K562 (cell line): ENCODE measurements around the gene CFAP58. TPM values are rescaled to one million over a fixed set of nuclear protein-coding genes. Genes with fewer than 3 reads are reported as not detected.
A peak's percentile ranks its signal among the peaks of the same experiment; 100 is the strongest.

Experiments used
- CSDE1 ChIP-seq, 2 experiments: fragments of 450-650 bp; IDR thresholded peaks; 2 replicates each; pipeline ENCODE4 v1.6.1; 2016; ENCODE audit warnings: mild to moderate bottlenecking in 1 of 2
- CXXC5 ChIP-seq: fragments of 250-450 bp; sonication (Bioruptor Pico); IDR thresholded peaks from 2 replicates; pipeline ENCODE4 v1.8.0; 2022; ENCODE audit warnings: inconsistent platforms, mild to moderate bottlenecking, moderate library complexity
- ERF ChIP-seq: fragments of 450-650 bp; formaldehyde crosslinking; IDR thresholded peaks from 2 replicates; pipeline ENCODE4 v1.4.0; 2020; ENCODE audit warnings: mild to moderate bottlenecking, mixed read lengths
- FOXP1 ChIP-seq: sonication (generic); formaldehyde crosslinking; IDR thresholded peaks from 2 replicates; pipeline ENCODE4 v1.8.0; 2022; ENCODE audit warnings: mild to moderate bottlenecking, missing genetic modification reagents
- NCOA1 ChIP-seq: fragments of 450-650 bp; IDR thresholded peaks from 2 replicates; pipeline ENCODE4 v1.6.1; 2016; ENCODE audit warnings: low read depth
- POU5F1 ChIP-seq: fragments of 150-350 bp; IDR thresholded peaks from 2 replicates; pipeline ENCODE4 v1.6.1; 2014; ENCODE audit warnings: borderline replicate concordance, low read length, low read depth, mild to moderate bottlenecking; ENCODE audit not compliant: partially characterized antibody
- SMARCA5 ChIP-seq: fragments of 450-650 bp; IDR thresholded peaks from 2 replicates; pipeline ENCODE4 v1.6.1; 2016
- SREBF1 ChIP-seq: fragments of 150-350 bp; IDR thresholded peaks from 2 replicates; pipeline ENCODE4 v1.6.1; 2014; ENCODE audit warnings: antibody characterized with exemption, low read depth, low read length, borderline replicate concordance
- TAF1 ChIP-seq: IDR thresholded peaks from 2 replicates; pipeline ENCODE4 v1.6.1; 2011; ENCODE audit warnings: mild to moderate bottlenecking, low read length, moderate library complexity; ENCODE audit not compliant: insufficient read depth, control insufficient read depth, severe bottlenecking; ENCODE audit errors: extremely low read depth
- TRIM28 ChIP-seq: fragments of 450-650 bp; IDR thresholded peaks from 2 replicates; pipeline ENCODE4 v1.6.1; 2017
- ZFPM2 ChIP-seq: fragments of 250-450 bp; sonication (Bioruptor Pico); IDR thresholded peaks from 2 replicates; pipeline ENCODE4 v1.5.1; 2022; ENCODE audit warnings: mild to moderate bottlenecking
- ZNF217 ChIP-seq: sonication (generic); formaldehyde crosslinking; IDR thresholded peaks from 2 replicates; pipeline ENCODE4 v1.8.0; 2022; ENCODE audit warnings: mild to moderate bottlenecking, missing genetic modification reagents
- ZNF589 ChIP-seq: fragments of 200-800 bp; sonication (Bioruptor generic); IDR thresholded peaks from 2 replicates; pipeline ENCODE4 v1.6.1; 2016; ENCODE audit warnings: low read depth, missing genetic modification characterization, missing compliant biosample characterization
- ZNF696 ChIP-seq: fragments of 250-450 bp; sonication (Bioruptor Pico); conservative IDR thresholded peaks from 2 replicates; pipeline ENCODE4 v1.4.0; 2020; ENCODE audit warnings: mild to moderate bottlenecking, moderate library complexity
- polyA plus RNA-seq, 8 experiments: library from polyadenylated mRNA; depleted of rRNA in 4 of 8; stranded (reverse) in 5 of 8; unstranded in 3 of 8; fragments of >200 nt; fragmentation: Nextera tagmentation in 2 of 8; fragmentation: Illumina TruSeq in 1 of 8; extraction: Ambion mirVana in 2 of 8; extraction: Trizol in 1 of 8; gene quantifications; 2 replicates each; pipeline versions ENCODE4 v1.2.1 to v1.2.3, GENCODE V29; 2011 to 2014; ENCODE audit warnings: inconsistent platforms in 1 of 8, missing spikeins in 1 of 8
- total RNA-seq, 7 experiments: library from RNA; depleted of rRNA in 6 of 7; stranded (reverse); fragments of >200 nt in 6 of 7; fragmentation: Illumina TruSeq in 2 of 7; extraction: Trizol in 2 of 7; gene quantifications; 2 replicates each; pipeline versions ENCODE4 v1.2.1 to v1.2.3, GENCODE V29; 2011 to 2021; ENCODE audit warnings: low replicate concordance in 1 of 7
- TF ChIP-seq, protein P1 (sequence below), 3 experiments: fragments of 200-800 bp in 1 of 3; fragments of 250-450 bp in 1 of 3; fragments of 450-650 bp in 1 of 3; sonication (Bioruptor Pico) in 1 of 3; sonication (Bioruptor generic) in 1 of 3; formaldehyde crosslinking in 1 of 3; IDR thresholded peaks; 2 replicates each; pipeline versions ENCODE4 v1.6.1 to v1.8.0; 2016 to 2022; ENCODE audit warnings: mild to moderate bottlenecking in 2 of 3, missing genetic modification characterization in 2 of 3, missing compliant biosample characterization in 1 of 3, moderate library complexity in 1 of 3
- TF ChIP-seq, protein P2 (sequence below): sonication (generic); formaldehyde crosslinking; IDR thresholded peaks from 2 replicates; pipeline ENCODE4 v1.8.0; 2022; ENCODE audit warnings: mild to moderate bottlenecking, missing genetic modification reagents
- TF ChIP-seq, protein P3 (sequence below): fragments of 450-650 bp; formaldehyde crosslinking; IDR thresholded peaks from 2 replicates; pipeline ENCODE4 v1.4.0; 2020; ENCODE audit warnings: mild to moderate bottlenecking, moderate library complexity
- TF ChIP-seq, protein P4 (sequence below): fragments of 200-400 bp; formaldehyde crosslinking; IDR thresholded peaks from 2 replicates; pipeline ENCODE4 v1.6.1; 2017; ENCODE audit warnings: mild to moderate bottlenecking, low read depth, low read length, moderate library complexity

CFAP58 gene
- total and polyA plus RNA-seq, 9 of the 15 experiments (the other 6 are each of a cell fraction or from before 2014, with no cell fraction given): 0.08 to 2.0 (median 0.71) TPM

DNA sequence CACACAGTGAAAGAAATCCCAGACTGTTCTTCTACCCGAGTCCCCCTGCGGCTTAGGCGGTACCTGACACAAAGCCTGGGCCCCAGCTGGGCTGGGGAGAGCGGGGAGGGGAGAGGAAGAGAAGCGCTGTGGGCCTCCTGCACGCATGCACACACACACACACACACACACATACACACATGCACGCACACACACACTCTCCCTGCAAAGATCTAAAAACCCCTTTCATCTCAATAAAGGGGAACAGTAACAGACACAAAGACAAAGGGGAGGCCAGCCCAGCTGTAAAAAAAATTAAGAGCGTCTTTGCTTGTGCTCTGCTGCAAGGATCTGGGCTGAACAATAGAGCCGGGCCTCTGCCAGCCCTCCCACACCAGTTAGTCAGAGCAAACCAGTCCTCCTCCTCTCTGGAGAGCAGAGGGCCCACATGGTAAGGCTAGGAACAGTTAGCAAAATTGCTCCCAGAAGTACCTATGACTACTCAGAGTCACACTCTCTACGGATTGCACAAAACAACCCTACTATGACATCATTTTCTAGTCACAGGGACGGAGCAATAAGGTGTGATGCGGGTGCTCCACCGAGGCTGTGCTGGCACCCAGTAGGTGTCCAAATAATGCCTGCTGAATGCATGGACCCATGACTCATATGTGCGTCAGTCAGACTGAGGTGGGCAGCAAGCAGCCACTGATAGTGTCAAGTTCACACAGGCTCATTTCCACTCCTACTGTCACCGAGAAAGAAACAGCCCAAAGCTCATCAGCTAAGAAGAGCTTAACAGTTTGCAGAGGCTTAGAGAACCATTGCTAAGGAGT lies 24.5 kb upstream of the CFAP58 start (continued):
- TF ChIP-seq POU5F1: no peak
- no peak for TF ChIP-seq TAF1
- TF ChIP-seq NCOA1: no peak
- TF ChIP-seq, protein P1, sequence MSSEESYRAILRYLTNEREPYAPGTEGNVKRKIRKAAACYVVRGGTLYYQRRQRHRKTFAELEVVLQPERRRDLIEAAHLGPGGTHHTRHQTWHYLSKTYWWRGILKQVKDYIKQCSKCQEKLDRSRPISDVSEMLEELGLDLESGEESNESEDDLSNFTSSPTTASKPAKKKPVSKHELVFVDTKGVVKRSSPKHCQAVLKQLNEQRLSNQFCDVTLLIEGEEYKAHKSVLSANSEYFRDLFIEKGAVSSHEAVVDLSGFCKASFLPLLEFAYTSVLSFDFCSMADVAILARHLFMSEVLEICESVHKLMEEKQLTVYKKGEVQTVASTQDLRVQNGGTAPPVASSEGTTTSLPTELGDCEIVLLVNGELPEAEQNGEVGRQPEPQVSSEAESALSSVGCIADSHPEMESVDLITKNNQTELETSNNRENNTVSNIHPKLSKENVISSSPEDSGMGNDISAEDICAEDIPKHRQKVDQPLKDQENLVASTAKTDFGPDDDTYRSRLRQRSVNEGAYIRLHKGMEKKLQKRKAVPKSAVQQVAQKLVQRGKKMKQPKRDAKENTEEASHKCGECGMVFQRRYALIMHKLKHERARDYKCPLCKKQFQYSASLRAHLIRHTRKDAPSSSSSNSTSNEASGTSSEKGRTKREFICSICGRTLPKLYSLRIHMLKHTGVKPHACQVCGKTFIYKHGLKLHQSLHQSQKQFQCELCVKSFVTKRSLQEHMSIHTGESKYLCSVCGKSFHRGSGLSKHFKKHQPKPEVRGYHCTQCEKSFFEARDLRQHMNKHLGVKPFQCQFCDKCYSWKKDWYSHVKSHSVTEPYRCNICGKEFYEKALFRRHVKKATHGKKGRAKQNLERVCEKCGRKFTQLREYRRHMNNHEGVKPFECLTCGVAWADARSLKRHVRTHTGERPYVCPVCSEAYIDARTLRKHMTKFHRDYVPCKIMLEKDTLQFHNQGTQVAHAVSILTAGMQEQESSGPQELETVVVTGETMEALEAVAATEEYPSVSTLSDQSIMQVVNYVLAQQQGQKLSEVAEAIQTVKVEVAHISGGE (CRISPR knock-in tag; IDR thresholded peaks at IDR 0.05): no peak
- no peak for TF ChIP-seq SREBF1
- TF ChIP-seq, protein P2, sequence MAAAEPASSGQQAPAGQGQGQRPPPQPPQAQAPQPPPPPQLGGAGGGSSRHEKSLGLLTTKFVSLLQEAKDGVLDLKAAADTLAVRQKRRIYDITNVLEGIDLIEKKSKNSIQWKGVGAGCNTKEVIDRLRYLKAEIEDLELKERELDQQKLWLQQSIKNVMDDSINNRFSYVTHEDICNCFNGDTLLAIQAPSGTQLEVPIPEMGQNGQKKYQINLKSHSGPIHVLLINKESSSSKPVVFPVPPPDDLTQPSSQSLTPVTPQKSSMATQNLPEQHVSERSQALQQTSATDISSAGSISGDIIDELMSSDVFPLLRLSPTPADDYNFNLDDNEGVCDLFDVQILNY (CRISPR knock-in tag): no peak
- TF ChIP-seq ZNF217: no peak
- TF ChIP-seq CXXC5 (CRISPR knock-in tag): peak; percentile 50
- no peak for TF ChIP-seq TRIM28
- TF ChIP-seq, protein P3, sequence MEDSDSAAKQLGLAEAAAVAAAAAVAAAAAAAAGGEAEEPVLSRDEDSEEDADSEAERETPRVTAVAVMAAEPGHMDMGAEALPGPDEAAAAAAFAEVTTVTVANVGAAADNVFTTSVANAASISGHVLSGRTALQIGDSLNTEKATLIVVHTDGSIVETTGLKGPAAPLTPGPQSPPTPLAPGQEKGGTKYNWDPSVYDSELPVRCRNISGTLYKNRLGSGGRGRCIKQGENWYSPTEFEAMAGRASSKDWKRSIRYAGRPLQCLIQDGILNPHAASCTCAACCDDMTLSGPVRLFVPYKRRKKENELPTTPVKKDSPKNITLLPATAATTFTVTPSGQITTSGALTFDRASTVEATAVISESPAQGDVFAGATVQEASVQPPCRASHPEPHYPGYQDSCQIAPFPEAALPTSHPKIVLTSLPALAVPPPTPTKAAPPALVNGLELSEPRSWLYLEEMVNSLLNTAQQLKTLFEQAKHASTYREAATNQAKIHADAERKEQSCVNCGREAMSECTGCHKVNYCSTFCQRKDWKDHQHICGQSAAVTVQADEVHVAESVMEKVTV (CRISPR knock-in tag): no peak
- no peak for TF ChIP-seq ZNF696 (CRISPR knock-in tag)
- no peak for TF ChIP-seq SMARCA5
- TF ChIP-seq, protein P4, sequence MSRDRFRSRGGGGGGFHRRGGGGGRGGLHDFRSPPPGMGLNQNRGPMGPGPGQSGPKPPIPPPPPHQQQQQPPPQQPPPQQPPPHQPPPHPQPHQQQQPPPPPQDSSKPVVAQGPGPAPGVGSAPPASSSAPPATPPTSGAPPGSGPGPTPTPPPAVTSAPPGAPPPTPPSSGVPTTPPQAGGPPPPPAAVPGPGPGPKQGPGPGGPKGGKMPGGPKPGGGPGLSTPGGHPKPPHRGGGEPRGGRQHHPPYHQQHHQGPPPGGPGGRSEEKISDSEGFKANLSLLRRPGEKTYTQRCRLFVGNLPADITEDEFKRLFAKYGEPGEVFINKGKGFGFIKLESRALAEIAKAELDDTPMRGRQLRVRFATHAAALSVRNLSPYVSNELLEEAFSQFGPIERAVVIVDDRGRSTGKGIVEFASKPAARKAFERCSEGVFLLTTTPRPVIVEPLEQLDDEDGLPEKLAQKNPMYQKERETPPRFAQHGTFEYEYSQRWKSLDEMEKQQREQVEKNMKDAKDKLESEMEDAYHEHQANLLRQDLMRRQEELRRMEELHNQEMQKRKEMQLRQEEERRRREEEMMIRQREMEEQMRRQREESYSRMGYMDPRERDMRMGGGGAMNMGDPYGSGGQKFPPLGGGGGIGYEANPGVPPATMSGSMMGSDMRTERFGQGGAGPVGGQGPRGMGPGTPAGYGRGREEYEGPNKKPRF: no peak
- no peak for TF ChIP-seq ZFPM2 (CRISPR knock-in tag)
- no peak for TF ChIP-seq FOXP1
- no peak for TF ChIP-seq ERF (CRISPR knock-in tag)
- no peak for TF ChIP-seq CSDE1 (IDR thresholded peaks at IDR 0.05)
- TF ChIP-seq ZNF589: peak; percentile 68; the same call in 1 of the 2 replicates
